ELR (cell line): Measurements from ENCODE around the gene USP22.

ENCODE experiments used
- DNase-seq: peaks from one replicate; pipeline ENCODE4 v3.0.0-alpha.2; 2015; ENCODE audit warnings: low read depth

Gene USP22

GRCh38 chr17:21046216-21046615, 3.4 kb upstream of the USP22 start:
- no peak for DNase-seq

DNA sequence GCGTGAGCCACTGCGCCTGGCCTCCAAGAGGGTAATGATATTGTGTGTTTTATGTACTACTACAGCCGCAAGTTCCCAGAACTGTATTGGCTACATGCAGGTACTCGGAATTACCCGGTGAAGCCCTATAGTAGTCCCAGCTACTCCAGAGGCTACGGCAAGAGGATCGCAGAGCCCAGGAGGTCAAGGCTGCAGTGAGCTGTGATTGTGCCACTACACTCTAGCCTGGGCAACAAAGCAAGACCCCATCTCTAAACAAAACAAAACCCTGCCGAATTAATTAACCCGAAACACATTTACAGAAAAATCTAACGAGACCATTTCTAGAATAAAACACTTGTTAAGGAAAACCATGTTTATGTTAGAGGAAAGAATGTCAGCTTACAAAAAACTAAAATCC, 2.2 kb upstream of the USP22 start:
- DNase-seq: no peak

GRCh38 chr17:21043296-21044232, 753 bp upstream of the USP22 start:
- DNase-seq: peak; percentile 99

DNA sequence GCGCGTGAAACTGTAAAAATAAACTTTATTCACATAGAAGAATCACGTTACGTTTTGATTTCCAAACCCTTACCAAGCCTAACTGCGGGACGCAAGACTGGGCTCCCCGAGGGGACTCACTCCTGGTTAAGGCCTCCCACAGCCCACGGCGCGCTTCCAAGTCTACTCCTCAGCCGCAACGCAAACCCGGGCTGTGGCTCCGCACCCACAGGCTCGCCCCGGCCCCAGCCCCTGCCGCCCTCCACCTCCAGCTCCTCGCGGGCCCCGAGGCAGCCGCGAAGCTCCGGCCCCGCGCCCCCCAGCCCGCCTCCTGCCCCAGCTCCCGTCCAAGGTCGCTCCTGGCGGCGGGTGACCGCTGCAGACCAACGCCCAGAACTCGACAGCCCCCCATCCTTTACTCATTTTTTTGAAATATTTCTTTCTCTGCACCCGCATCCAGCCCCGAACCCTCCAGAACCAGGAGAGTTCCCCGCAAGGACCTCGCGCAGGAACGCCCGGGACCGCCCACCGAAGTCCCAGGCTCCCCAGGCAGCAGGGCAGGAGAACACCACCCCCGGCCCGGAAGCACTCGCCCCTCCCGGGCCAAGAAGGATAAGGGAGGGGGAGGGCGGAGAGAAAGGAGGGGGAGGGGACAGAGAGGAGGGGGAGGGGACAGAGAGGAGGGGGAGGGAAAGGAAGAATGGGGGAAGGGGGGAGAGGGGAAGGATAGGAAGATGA, 912 bp downstream of the USP22 start:
- peak; percentile 83 for DNase-seq

DNA sequence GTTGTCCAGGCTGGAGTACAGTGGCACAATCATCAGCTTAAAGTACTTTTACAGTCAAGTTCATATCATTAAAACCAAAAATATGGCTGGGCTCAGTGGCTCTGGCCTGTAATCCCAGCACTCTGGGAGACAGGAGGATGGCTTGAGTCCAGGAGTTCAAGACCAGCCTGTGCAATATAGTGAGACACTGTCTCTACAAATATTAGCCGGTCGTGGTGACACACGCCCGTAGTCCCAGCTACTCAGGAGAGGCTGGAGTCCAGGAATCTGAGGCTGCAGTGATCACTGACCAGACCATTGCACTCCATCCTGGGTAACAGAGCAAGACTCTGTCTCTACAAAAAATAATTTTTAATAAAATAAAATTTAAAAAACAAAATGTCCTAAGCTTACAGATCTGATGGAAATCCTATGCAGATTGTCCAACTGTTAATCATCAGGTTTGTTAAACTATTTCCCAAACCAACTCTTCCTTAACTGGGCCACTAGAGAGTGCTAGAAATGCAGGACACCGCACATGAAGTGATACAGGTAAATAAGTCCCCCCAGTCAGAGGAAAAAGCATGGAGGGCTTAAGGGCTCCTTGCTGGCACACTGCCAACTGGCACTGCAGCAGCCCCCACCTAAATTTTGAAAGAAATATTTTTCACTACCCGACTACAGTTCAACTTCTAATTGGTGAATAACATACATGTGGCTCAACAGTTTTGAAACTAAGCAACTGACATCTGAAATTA, 2.8 kb downstream of the USP22 start:
- DNase-seq: peak; percentile 76

DNA sequence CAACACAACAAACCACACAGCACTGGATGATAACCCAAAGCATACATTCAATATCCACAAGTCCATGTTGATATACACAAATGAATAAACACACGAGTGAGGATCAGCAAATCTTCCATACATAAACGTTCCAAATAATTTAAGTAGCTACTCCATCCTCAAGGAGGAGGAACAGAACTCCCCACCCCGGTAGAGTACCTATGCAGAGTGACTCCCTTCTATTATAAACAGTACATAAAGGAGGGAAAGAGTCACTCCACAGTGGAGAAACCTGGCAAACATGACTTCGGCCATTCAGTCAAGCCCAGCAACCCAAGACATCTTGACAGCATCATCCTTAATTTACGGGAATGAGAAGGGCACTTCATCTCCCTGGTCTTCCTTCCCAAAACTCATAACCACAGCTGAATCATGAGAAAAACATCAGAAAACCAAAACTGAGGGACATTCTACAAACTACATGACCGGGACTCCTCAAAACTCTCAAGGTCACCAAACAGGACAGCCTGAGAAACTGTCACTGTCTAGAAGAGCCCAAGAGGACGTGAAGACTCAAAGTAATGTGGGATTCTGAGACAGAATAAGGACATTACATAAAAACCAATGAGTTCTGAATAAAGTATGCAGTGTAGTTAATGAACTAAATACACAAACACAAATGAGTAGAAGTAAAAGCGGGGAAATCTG, 5.6 kb downstream of the USP22 start:
- no peak for DNase-seq

DNA sequence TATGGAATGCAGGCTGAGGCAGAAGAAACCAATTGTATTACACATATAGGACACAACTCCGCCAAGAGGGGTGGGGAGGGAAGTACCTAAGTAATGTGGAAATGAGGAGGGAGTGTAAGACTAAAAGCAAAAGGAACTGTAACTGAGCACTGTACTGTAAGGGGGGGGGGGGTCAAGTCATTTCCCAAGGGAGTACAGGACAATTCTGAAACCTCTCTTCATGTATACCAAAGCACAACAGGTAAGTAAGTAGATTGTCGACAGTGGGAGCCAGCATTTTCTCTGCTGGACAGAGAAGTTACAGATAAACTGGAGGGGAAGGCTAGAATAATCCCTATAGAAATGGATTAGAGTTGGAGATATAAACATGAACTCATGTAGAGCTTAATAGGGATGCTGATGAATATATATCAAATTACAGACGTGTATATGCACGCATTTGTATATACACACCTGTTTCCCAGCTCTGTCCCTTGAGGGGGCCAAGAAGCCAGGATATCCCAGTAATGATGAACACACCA, 6.4 kb downstream of the USP22 start:
- DNase-seq: peak; percentile 50

DNA sequence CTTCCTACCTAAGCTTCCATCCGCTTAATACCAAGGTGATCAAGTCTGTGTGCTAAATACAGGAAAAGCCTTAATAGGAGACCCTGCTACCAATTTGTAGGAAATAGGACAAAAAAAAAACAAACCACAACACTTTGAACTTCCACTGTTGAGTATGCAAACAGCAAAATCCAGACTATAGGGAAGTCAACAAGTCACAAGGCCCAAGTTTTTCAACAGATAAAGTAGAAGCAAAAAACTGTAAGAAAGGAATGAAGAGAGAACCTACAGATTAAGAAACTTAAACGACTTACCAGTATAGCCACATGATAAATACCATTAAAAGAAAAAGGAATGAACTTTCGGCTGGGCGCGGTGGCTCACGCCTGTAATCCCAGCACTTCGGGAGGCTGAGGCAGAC, 7.4 kb downstream of the USP22 start:
- DNase-seq: no peak

GRCh38 chr17:21034340-21035235, 8.2 kb downstream of the USP22 start:
- DNase-seq: peak; percentile 66

- peak; percentile 30 for DNase-seq
Observed at GRCh38 chr17:21033350-21033749, 9.5 kb downstream of the USP22 start.

- DNase-seq: no peak
Observed at GRCh38 chr17:21031756-21032396, 10.9 kb downstream of the USP22 start.

GRCh38 chr17:21030375-21030774, 12.4 kb downstream of the USP22 start:
- no peak for DNase-seq

DNA sequence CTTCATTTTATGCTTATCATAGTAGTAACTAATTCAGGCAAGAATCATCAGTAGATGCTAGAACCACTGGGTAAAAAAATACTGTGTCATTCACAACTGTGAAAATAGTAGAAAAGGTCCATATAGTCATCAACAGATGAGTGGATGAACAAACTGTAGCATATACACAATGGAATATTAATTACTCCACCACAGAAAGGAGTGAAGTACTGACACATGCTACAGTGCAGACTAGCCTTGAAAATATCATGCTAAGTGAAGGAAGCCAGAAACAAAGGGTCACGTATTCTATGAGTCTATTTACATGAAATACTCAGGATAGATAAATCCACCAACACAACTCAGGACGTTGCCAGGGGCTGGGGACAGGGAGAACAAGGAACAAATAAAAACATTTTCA, 13.3 kb downstream of the USP22 start:
- peak; percentile 20 for DNase-seq

- peak; percentile 87 for DNase-seq
Observed at GRCh38 chr17:21029036-21029435, 13.8 kb downstream of the USP22 start.

DNA sequence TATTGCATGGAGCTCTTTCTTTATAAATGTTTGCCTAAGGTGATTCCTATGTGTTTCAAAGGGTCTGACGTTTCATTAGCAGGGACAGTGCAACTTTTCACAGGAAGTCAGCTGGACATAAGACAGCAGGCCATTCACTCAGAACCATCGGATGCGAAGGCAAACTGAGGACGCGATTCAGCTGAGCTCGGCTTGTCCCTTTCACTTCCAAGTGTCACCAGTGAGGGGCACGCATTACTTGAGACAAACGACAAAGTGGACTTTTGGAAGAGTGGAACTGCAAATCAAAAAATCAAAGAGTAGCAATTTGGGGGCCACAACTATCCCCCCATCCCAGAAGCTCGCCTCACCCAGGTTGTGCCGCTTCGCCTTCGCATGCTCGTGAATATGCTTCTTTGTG, 14.6 kb downstream of the USP22 start:
- DNase-seq: no peak

DNA sequence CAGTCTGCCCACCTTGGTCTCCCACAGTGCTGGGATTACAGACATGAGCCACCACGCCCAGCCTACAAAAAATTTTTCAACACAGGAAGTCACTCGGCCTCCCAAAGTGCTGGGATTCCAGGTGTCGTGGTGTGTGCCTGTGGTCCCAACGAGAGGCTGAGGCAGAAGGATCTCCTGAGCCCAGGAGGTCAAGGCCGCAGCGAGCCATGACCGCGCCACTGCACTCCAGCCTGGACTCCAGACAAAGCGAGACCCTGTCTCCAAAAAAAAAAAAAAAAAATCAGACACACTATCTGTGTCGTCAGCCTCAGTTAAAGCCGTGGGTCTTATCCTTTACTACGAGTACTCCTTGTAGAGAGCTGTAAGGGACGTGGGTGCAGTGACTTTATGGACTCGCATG, 15.8 kb downstream of the USP22 start:
- no peak for DNase-seq

- DNase-seq: peak; percentile 19
Observed at GRCh38 chr17:21025451-21025850, 17.4 kb downstream of the USP22 start.

DNA sequence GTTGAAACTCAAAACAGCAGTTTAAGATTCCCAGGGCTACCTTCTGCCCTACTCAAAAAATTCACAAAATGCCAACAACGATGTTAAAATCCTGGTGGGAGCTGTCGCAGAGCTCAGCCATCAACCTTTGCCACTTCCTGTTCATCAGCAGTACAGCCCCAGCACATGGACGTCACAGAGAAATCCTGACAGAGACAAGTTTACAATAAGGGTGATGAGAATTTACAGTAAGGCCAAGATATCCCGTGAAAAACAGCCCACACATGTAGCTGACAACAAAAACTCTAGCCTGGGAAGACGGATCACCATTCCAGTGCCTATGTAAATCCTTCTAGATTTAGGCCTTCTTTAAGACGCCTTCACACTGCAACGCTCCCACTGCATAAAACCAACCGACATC, 18.8 kb downstream of the USP22 start:
- no peak for DNase-seq

DNA sequence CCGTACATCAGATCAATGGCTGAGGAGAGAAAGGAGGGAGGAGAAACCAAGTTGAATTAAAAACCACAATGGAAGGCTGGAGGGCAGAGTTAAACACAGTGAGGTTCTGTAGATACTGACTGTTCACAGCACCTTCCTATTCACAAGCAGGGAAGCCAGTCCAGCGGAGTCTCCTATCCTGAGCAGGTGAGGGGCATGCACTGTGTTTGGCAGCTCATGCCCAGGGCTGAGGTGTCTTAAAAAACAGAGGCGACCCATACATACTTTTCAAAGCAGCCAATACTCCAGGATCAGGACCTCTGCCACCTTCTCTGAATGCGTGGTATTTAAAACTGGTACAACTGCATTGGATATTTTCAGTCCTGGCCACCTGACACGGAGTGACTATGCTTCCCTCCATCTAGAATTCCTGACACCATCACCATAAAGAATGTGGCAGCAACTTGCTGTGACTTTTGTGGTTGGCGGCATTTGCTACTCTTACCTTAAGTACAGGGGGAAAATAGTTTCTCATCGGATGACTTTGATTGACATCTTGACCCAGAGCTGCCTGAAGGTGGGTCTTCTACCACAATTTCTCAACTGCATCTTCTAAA, 21.5 kb downstream of the USP22 start:
- DNase-seq: no peak

- DNase-seq: no peak
Observed at GRCh38 chr17:21020622-21021021, 22.2 kb downstream of the USP22 start.
